HepG2 (cell line): ENCODE results near the gene ADGRG1. TPM values are rescaled to one million over a fixed set of nuclear protein-coding genes. Genes with fewer than 3 reads are reported as not detected.

Source experiments
- BATF2 ChIP-seq: sonication (generic); formaldehyde crosslinking; IDR thresholded peaks from 2 replicates; pipeline ENCODE4 v1.8.0; 2022; ENCODE audit warnings: mild to moderate bottlenecking, missing genetic modification reagents, moderate library complexity
- CEBPB ChIP-seq: IDR thresholded peaks from 2 replicates; pipeline ENCODE4 v1.6.1; 2011; ENCODE audit warnings: low read depth, low read length, improper control_type of control experiment, borderline replicate concordance
- EP300 ChIP-seq, 3 experiments: sonication (generic) in 1 of 3; formaldehyde crosslinking in 1 of 3; IDR thresholded peaks; 2 replicates each; pipeline versions ENCODE4 v1.5.1 to v1.6.1; 2011 to 2020; ENCODE audit warnings: low read depth in 2 of 3, low read length in 2 of 3, borderline replicate concordance in 1 of 3, improper control_type of control experiment in 1 of 3, mild to moderate bottlenecking in 1 of 3, missing genetic modification reagents in 1 of 3, moderate library complexity in 1 of 3
- GMEB2 ChIP-seq: IDR thresholded peaks from 2 replicates; pipeline ENCODE4 v1.6.1; 2016; ENCODE audit warnings: missing biosample characterization, missing genetic modification reagents, low read depth
- HNF4A ChIP-seq: sonication (generic); formaldehyde crosslinking; IDR thresholded peaks from 2 replicates; pipeline ENCODE4 v1.4.0; 2020; ENCODE audit warnings: missing genetic modification reagents
- HNRNPLL ChIP-seq: fragments of 200-400 bp; formaldehyde crosslinking; IDR thresholded peaks from 2 replicates; pipeline ENCODE4 v1.6.1; 2017; ENCODE audit warnings: mild to moderate bottlenecking, low read depth, low read length; ENCODE audit not compliant: poor library complexity, severe bottlenecking
- RFXANK ChIP-seq: IDR thresholded peaks from 2 replicates; pipeline ENCODE4 v1.6.1; 2016
- RXRA ChIP-seq: sonication (generic); formaldehyde crosslinking; IDR thresholded peaks from 2 replicates; pipeline ENCODE4 v1.5.1; 2020; ENCODE audit warnings: missing genetic modification reagents
- SP1 ChIP-seq, 2 experiments: fragments of 450-650 bp in 1 of 2; sonication (generic) in 1 of 2; formaldehyde crosslinking in 1 of 2; IDR thresholded peaks; 2 replicates each; pipeline versions ENCODE4 v1.4.0 to v1.6.1; 2016 to 2020; ENCODE audit warnings: missing genetic modification reagents in 1 of 2
- SP2 ChIP-seq: sonication (generic); formaldehyde crosslinking; IDR thresholded peaks from 2 replicates; pipeline ENCODE4 v1.5.1; 2020; ENCODE audit warnings: mild to moderate bottlenecking, missing genetic modification reagents
- TFDP1 ChIP-seq: IDR thresholded peaks from 2 replicates; pipeline ENCODE4 v1.6.1; 2016; ENCODE audit warnings: missing compliant biosample characterization, missing genetic modification reagents, borderline replicate concordance
- ZBTB8A ChIP-seq: sonication (generic); formaldehyde crosslinking; IDR thresholded peaks from 2 replicates; pipeline ENCODE4 v1.4.0; 2020; ENCODE audit warnings: mild to moderate bottlenecking, low read depth, missing genetic modification reagents, borderline replicate concordance
- ZEB1 ChIP-seq: IDR thresholded peaks from 2 replicates; pipeline ENCODE4 v1.6.1; 2012; ENCODE audit warnings: mild to moderate bottlenecking, low read depth, inconsistent platforms; ENCODE audit not compliant: insufficient replicate concordance
- ZFP36 ChIP-seq: fragments of 150-350 bp; IDR thresholded peaks from 2 replicates; pipeline ENCODE4 v1.6.1; 2018; ENCODE audit warnings: borderline replicate concordance, low read length, low read depth; ENCODE audit not compliant: partially characterized antibody
- ZFP36L1 ChIP-seq: sonication (generic); formaldehyde crosslinking; IDR thresholded peaks from 2 replicates; pipeline ENCODE4 v1.8.0; 2022; ENCODE audit warnings: mild to moderate bottlenecking, missing genetic modification reagents, moderate library complexity
- ZNF281 ChIP-seq: sonication (generic); formaldehyde crosslinking; IDR thresholded peaks from 2 replicates; pipeline ENCODE4 v1.4.0; 2020; ENCODE audit warnings: missing genetic modification reagents, borderline replicate concordance
- ZNF432 ChIP-seq: sonication (generic); formaldehyde crosslinking; IDR thresholded peaks from 2 replicates; pipeline ENCODE4 v1.5.0; 2020; ENCODE audit warnings: missing genetic modification reagents, mild to moderate bottlenecking, borderline replicate concordance
- ZNF703 ChIP-seq: sonication (generic); formaldehyde crosslinking; IDR thresholded peaks from 2 replicates; pipeline ENCODE4 v1.5.1; 2020; ENCODE audit warnings: missing genetic modification reagents, mild to moderate bottlenecking, moderate library complexity, borderline replicate concordance
- ZNF800 ChIP-seq: sonication (generic); formaldehyde crosslinking; IDR thresholded peaks from 2 replicates; pipeline ENCODE4 v1.4.0; 2020; ENCODE audit warnings: missing genetic modification reagents
- ZNF841 ChIP-seq: sonication (generic); formaldehyde crosslinking; IDR thresholded peaks from 2 replicates; pipeline ENCODE4 v1.8.1; 2023; ENCODE audit warnings: missing genetic modification reagents, borderline replicate concordance
- polyA plus RNA-seq, 8 experiments: library from polyadenylated mRNA; depleted of rRNA in 3 of 8; stranded (reverse) in 7 of 8; unstranded in 1 of 8; fragments of >200 nt; fragmentation: Illumina TruSeq in 4 of 8; extraction: Trizol in 4 of 8; gene quantifications; 2 replicates each; pipeline versions ENCODE4 v1.2.1 to v1.2.3, GENCODE V29; 2011 to 2016; ENCODE audit warnings: low read depth in 4 of 8, missing spikeins in 1 of 8, mixed read lengths in 1 of 8; ENCODE audit not compliant: insufficient read depth in 1 of 8
- total RNA-seq, 5 experiments: library from RNA; depleted of rRNA; stranded (reverse); fragments of >200 nt; fragmentation: Illumina TruSeq; extraction: Trizol; gene quantifications; 2 replicates each; pipeline ENCODE4 v1.2.3, GENCODE V29; 2016; ENCODE audit warnings: low read depth in 1 of 5

ADGRG1 gene
- total and polyA plus RNA-seq, 2 of the 13 experiments (the other 11 are each of a cell fraction or from before 2014, with no cell fraction given): 2.7 to 5.9 TPM

- TF ChIP-seq ZNF281 (CRISPR knock-in tag): no peak
- peak in 1 of 2 experiments; percentile 54; a peak in 1 of 4 replicates for TF ChIP-seq EP300 (IDR thresholded peaks at IDR 0.05; ENCODE audit: low read depth in 2 of 2, low read length in 2 of 2)
- TF ChIP-seq EP300 (CRISPR knock-in tag; IDR thresholded peaks at IDR 0.05; ENCODE audit: borderline replicate concordance): peak; percentile 57; the same call in 1 of the 2 replicates
- no peak for TF ChIP-seq ZBTB8A (CRISPR knock-in tag)
- TF ChIP-seq BATF2 (CRISPR knock-in tag): no peak
- TF ChIP-seq ZNF432: no peak
- TF ChIP-seq CEBPB: peak; percentile 98
- TF ChIP-seq ZNF841 (CRISPR knock-in tag): no peak
- TF ChIP-seq RFXANK (CRISPR knock-in tag): no peak
- no peak for TF ChIP-seq ZNF703 (CRISPR knock-in tag)
- no peak for TF ChIP-seq ZFP36L1 (CRISPR knock-in tag)
- no peak for TF ChIP-seq GMEB2 (CRISPR knock-in tag)
- TF ChIP-seq RXRA (CRISPR knock-in tag): no peak
- no peak for TF ChIP-seq SP1 (IDR thresholded peaks at IDR 0.05)
- no peak for TF ChIP-seq SP1 (CRISPR knock-in tag; IDR thresholded peaks at IDR 0.05)
- TF ChIP-seq ZEB1: no peak
- no peak for TF ChIP-seq HNRNPLL
- no peak for TF ChIP-seq SP2
- peak; percentile 47; the same call in 1 of the 2 replicates for TF ChIP-seq HNF4A
- TF ChIP-seq ZNF800 (CRISPR knock-in tag): no peak
- TF ChIP-seq ZFP36: no peak
- TF ChIP-seq TFDP1 (CRISPR knock-in tag): 0 out of 2 replicates have a peak, but pooled peaks have one; percentile 47
These were observed 4.3 kb upstream of the ADGRG1 start (continued) for GRCh38 chr16:57624044-57624688.
